Mesothelial cell of epicardium (in vitro differentiated cells): Measurements from ENCODE around the gene PKP1. TPM values are rescaled to one million over a fixed set of nuclear protein-coding genes. Genes with fewer than 3 reads are reported as not detected.
A peak's percentile ranks its signal among the peaks of the same experiment; 100 is the strongest.

Experiments used
- DNase-seq, 2 experiments: peaks; one replicate each; pipeline ENCODE4 v3.0.0; 2021; ENCODE audit warnings: low spot score in 2 of 2; ENCODE audit not compliant: unreplicated experiment in 2 of 2
- H3K27ac Mint-ChIP-seq: 2 replicates; pipeline ENCODE4 v1.8.0; 2021; ENCODE audit warnings: mixed read lengths
- H3K27me3 Mint-ChIP-seq: 2 replicates; pipeline ENCODE4 v1.8.0; 2021; ENCODE audit warnings: low read depth, mixed read lengths
- H3K36me3 Mint-ChIP-seq: 2 replicates; pipeline ENCODE4 v1.8.0; 2021; ENCODE audit warnings: mixed read lengths
- H3K4me1 Mint-ChIP-seq: 2 replicates; pipeline ENCODE4 v1.8.0; 2021; ENCODE audit warnings: mixed read lengths
- H3K4me3 Mint-ChIP-seq: 2 replicates; pipeline ENCODE4 v1.8.0; 2021; ENCODE audit warnings: mild to moderate bottlenecking, moderate library complexity, mixed read lengths
- H3K9me3 Mint-ChIP-seq: 2 replicates; pipeline ENCODE4 v1.8.0; 2021; ENCODE audit warnings: mixed read lengths
- total RNA-seq: library from RNA; stranded (reverse); gene quantifications from 3 replicates; pipeline ENCODE4 v1.2.1, GENCODE V29; 2021
- TF ChIP-seq, protein P1 (sequence below): fragments of 200-600 bp; sonication (generic); IDR thresholded peaks from one replicate; pipeline ENCODE4 v1.5.0; 2021; ENCODE audit warnings: antibody characterized with exemption; ENCODE audit not compliant: unreplicated experiment

PKP1 gene
- total RNA-seq, 1 donor from 2014 or later, result 0.54 TPM

- H3K4me1 Mint-ChIP-seq, result peaks cover 36% of the 10 kb centered on the region
- TF ChIP-seq, protein P1, sequence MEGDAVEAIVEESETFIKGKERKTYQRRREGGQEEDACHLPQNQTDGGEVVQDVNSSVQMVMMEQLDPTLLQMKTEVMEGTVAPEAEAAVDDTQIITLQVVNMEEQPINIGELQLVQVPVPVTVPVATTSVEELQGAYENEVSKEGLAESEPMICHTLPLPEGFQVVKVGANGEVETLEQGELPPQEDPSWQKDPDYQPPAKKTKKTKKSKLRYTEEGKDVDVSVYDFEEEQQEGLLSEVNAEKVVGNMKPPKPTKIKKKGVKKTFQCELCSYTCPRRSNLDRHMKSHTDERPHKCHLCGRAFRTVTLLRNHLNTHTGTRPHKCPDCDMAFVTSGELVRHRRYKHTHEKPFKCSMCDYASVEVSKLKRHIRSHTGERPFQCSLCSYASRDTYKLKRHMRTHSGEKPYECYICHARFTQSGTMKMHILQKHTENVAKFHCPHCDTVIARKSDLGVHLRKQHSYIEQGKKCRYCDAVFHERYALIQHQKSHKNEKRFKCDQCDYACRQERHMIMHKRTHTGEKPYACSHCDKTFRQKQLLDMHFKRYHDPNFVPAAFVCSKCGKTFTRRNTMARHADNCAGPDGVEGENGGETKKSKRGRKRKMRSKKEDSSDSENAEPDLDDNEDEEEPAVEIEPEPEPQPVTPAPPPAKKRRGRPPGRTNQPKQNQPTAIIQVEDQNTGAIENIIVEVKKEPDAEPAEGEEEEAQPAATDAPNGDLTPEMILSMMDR, result no peak
- no peaks in the 10 kb centered on the region for H3K36me3 Mint-ChIP-seq
- H3K27ac Mint-ChIP-seq, result no peak overlapping the region
- H3K27me3 Mint-ChIP-seq, result peaks cover 33% of the 10 kb centered on the region
- no peak overlapping the region for H3K4me3 Mint-ChIP-seq
- DNase-seq, result no peak
- no peaks in the 10 kb centered on the region for H3K9me3 Mint-ChIP-seq
These were observed 16.5 kb upstream of the PKP1 start for GRCh38 chr1:201266774-201267173.

GRCh38 chr1:201267481-201268229, 15.7 kb upstream of the PKP1 start:
- Mint-ChIP-seq H3K9me3 (no peaks in the 10 kb centered on the region), H3K36me3 (no peaks in the 10 kb centered on the region), H3K4me3 (no peak overlapping the region), H3K4me1 (peaks cover 36% of the 10 kb centered on the region), H3K27me3 (peaks cover 32% of the 10 kb centered on the region), H3K27ac (no peak overlapping the region)
- DNase-seq, result peak in 1 of 2 experiments; percentile 33
- TF ChIP-seq, protein P1, result no peak

GRCh38 chr1:201268604-201269151, 14.6 kb upstream of the PKP1 start:
- H3K27ac Mint-ChIP-seq, result no peak overlapping the region
- H3K36me3 Mint-ChIP-seq, result no peaks in the 10 kb centered on the region
- no peaks in the 10 kb centered on the region for H3K9me3 Mint-ChIP-seq
- peaks cover 32% of the 10 kb centered on the region for H3K27me3 Mint-ChIP-seq
- DNase-seq, result no peak
- no peak overlapping the region for H3K4me3 Mint-ChIP-seq
- H3K4me1 Mint-ChIP-seq, result peaks cover 36% of the 10 kb centered on the region
- TF ChIP-seq, protein P1, result no peak

GRCh38 chr1:201269281-201269680, 14.0 kb upstream of the PKP1 start:
- Mint-ChIP-seq H3K27me3 (peaks cover 32% of the 10 kb centered on the region), H3K9me3 (no peaks in the 10 kb centered on the region), H3K4me3 (no peak overlapping the region), H3K4me1 (peaks cover 36% of the 10 kb centered on the region), H3K36me3 (no peaks in the 10 kb centered on the region), H3K27ac (peak overlapping the region; percentile 52)
- no peak for DNase-seq
- TF ChIP-seq, protein P1, result no peak

DNA sequence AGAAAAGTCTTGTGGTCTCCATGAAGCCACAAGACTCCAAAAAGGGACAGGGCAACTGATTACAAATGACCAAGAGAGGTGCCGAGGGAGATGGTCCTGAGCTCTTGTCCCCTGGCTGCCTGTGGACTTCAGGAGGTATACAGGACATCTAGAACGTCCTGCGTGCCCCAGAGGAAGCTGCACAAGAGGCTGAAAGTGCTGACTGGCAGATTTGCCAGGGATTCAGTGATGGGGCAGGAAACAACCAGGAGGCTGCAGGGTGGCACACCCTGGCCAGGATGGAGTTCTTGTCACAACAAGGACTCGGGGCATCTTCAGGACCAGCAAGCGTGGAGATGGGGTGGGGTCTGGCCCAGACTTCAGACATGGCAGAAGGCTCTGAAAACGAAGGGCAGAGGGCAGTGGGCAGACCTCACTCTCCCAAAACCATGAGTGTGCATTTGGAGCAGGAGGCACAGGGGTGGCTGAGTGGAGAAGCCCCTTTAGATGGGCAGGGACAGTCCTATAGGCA, 13.4 kb upstream of the PKP1 start:
- no peak overlapping the region for H3K27ac Mint-ChIP-seq

More for the DNA sequence above, 13.4 kb upstream of the PKP1 start:
- no peaks in the 10 kb centered on the region for H3K9me3 Mint-ChIP-seq
- H3K27me3 Mint-ChIP-seq, result peaks cover 28% of the 10 kb centered on the region
- no peaks in the 10 kb centered on the region for H3K36me3 Mint-ChIP-seq
- H3K4me3 Mint-ChIP-seq, result no peak overlapping the region
- peaks cover 36% of the 10 kb centered on the region for H3K4me1 Mint-ChIP-seq
- TF ChIP-seq, protein P1, result no peak
- DNase-seq, result no peak
